PC-9 (cell line): ENCODE results near the gene TMEM44. TPM values are rescaled to one million over a fixed set of nuclear protein-coding genes. Genes with fewer than 3 reads are reported as not detected.

Source experiments
- BruUV-seq: library from RNA; stranded (reverse); fragments of 400-500 nt; replicated peaks from 2 replicates; lab custom pipeline; 2021; lab: Mats Ljungman, UMichigan
- CTCF ChIA-PET: fragments of 300-600 bp; sonication (Branson Sonifier 250); formaldehyde crosslinking; loops from one replicate; lab custom pipeline; 2022; ENCODE audit warnings: antibody characterized with exemption; lab: Charles Lee
- POLR2A ChIA-PET: fragments of 300-600 bp; sonication (Branson Sonifier 250); formaldehyde crosslinking; loops from one replicate; lab custom pipeline; 2022; ENCODE audit warnings: antibody characterized with exemption; ENCODE audit not compliant: unreplicated experiment; lab: Charles Lee
- DNase-seq, 2 experiments: peaks; one replicate each; pipeline versions ENCODE4 v3.0.0 to v3.0.0-alpha.2; 2015 to 2022; ENCODE audit warnings: mixed read lengths in 1 of 2
- H2AFZ ChIP-seq: fragments of 200-600 bp; sonication (generic); 2 replicates; pipeline ENCODE4 v1.8.1; 2017; ENCODE audit warnings: antibody characterized with exemption
- H3F3A ChIP-seq: fragments of 200-600 bp; sonication (generic); 2 replicates; pipeline ENCODE4 v1.8.1; 2017; ENCODE audit warnings: antibody characterized with exemption, mild to moderate bottlenecking, low read depth; ENCODE audit not compliant: insufficient read depth
- H3K27ac ChIP-seq: fragments of 200-600 bp; sonication (generic); 2 replicates; pipeline ENCODE4 v1.6.1; 2016; ENCODE audit warnings: mixed run types
- H3K27me3 ChIP-seq: fragments of 200-600 bp; sonication (generic); 2 replicates; pipeline ENCODE4 v1.6.1; 2016; ENCODE audit warnings: low read depth, mixed run types; ENCODE audit not compliant: insufficient read depth
- H3K36me3 ChIP-seq: fragments of 200-600 bp; sonication (generic); 2 replicates; pipeline ENCODE4 v1.6.1; 2016; ENCODE audit warnings: low read depth, mixed run types
- H3K4me1 ChIP-seq: fragments of 200-600 bp; sonication (generic); replicated peaks from 2 replicates; pipeline ENCODE4 v1.6.1; 2016; ENCODE audit warnings: mixed run types; ENCODE audit not compliant: insufficient read depth
- H3K4me2 ChIP-seq: fragments of 200-600 bp; sonication (generic); 2 replicates; pipeline ENCODE4 v1.6.1; 2017; ENCODE audit warnings: mixed run types
- H3K4me3 ChIP-seq: fragments of 200-600 bp; sonication (generic); 2 replicates; pipeline ENCODE4 v1.6.1; 2016; ENCODE audit warnings: mixed run types
- H3K79me2 ChIP-seq: fragments of 200-600 bp; sonication (generic); 2 replicates; pipeline ENCODE4 v1.6.1; 2017; ENCODE audit warnings: low read depth, mixed run types
- H3K9me2 ChIP-seq: fragments of 200-600 bp; sonication (generic); 2 replicates; pipeline ENCODE4 v1.8.1; 2017; ENCODE audit warnings: mild to moderate bottlenecking; ENCODE audit not compliant: insufficient read depth
- H3K9me3 ChIP-seq: fragments of 200-600 bp; sonication (generic); 2 replicates; pipeline ENCODE4 v1.8.1; 2016; ENCODE audit warnings: low read depth; ENCODE audit not compliant: insufficient read depth
- H4K20me1 ChIP-seq: fragments of 200-600 bp; sonication (generic); 2 replicates; pipeline ENCODE4 v1.8.1; 2017; ENCODE audit not compliant: insufficient read depth
- CTCF ChIP-seq: fragments of 200-600 bp; sonication (generic); conservative IDR thresholded peaks from 2 replicates; pipeline ENCODE4 v1.6.1; 2017; ENCODE audit warnings: mixed run types, antibody characterized with exemption, mild to moderate bottlenecking, moderate library complexity
- EZH2 ChIP-seq: fragments of 200-600 bp; sonication (generic); IDR thresholded peaks from 2 replicates; pipeline ENCODE4 v1.8.0; 2017; ENCODE audit warnings: antibody characterized with exemption, low read depth
- intact Hi-C: fragments of 100-400 bp; cut with micrococcal nuclease; formaldehyde crosslinking; loops from one replicate; pipeline ENCODE4 v1.10.0; 2022; ENCODE audit not compliant: unreplicated experiment
- total RNA-seq: library from RNA; stranded (reverse); gene quantifications from 2 replicates; pipeline ENCODE4 v1.2.3, GENCODE V29; 2021

The TMEM44 gene
- total RNA-seq, 1 experiment from 2014 or later, result 37.5 TPM

- H3F3A ChIP-seq, result no peaks in the 10 kb centered on the region
- POLR2A ChIA-PET, result interaction anchor here (0.5 to 0.6 kb wide), 2 partner anchors 33 to 629 kb away, joined by 3 to 5 read pairs; partner anchors contain the start of gene XXYLT1
- DNase-seq, result no peak
- TF ChIP-seq CTCF (no peak), EZH2 (no peak)
- H3K4me2 ChIP-seq, result no peak overlapping the region
- no peaks in the 10 kb centered on the region for H4K20me1 ChIP-seq
- no peaks in the 10 kb centered on the region for H3K79me2 ChIP-seq
- no peak overlapping the region for H3K4me3 ChIP-seq
- no peak overlapping the region for H3K27ac ChIP-seq
- no peaks in the 10 kb centered on the region for H3K9me3 ChIP-seq
- intact Hi-C loops, result no loop called here
- no peaks in the 10 kb centered on the region for H3K9me2 ChIP-seq
- H3K27me3 ChIP-seq, result no peaks in the 10 kb centered on the region
- peaks cover 20% of the 10 kb centered on the region; the same call in 1 of the 2 replicates for H3K36me3 ChIP-seq
- H3K4me1 ChIP-seq, result no peaks in the 10 kb centered on the region
- H2AFZ ChIP-seq, result no peak overlapping the region
- CTCF ChIA-PET, result interaction anchor here (0.6 kb wide), 1 partner anchor 174 kb away, joined by 4 read pairs; no protein-coding TSS in a partner anchor
- no TSS peak for BruUV-seq
These were observed 9.6 kb upstream of the TMEM44 start for GRCh38 chr3:194642769-194643168.

GRCh38 chr3:194640829-194641228 lies 7.6 kb upstream of the TMEM44 start:
- H3K27me3 ChIP-seq, result no peaks in the 10 kb centered on the region
- no peak overlapping the region for H3K4me3 ChIP-seq
- H2AFZ ChIP-seq, result no peak overlapping the region
- no peaks in the 10 kb centered on the region for H4K20me1 ChIP-seq
- no peak overlapping the region for H3K4me2 ChIP-seq
- BruUV-seq, result no TSS peak
- no peak overlapping the region for H3K27ac ChIP-seq
- peaks cover 20% of the 10 kb centered on the region; the same call in 1 of the 2 replicates for H3K36me3 ChIP-seq
- no peaks in the 10 kb centered on the region for H3K9me3 ChIP-seq
- H3K9me2 ChIP-seq, result no peaks in the 10 kb centered on the region
- H3K4me1 ChIP-seq, result no peaks in the 10 kb centered on the region
- DNase-seq, result no peak
- no peaks in the 10 kb centered on the region for H3F3A ChIP-seq
- H3K79me2 ChIP-seq, result no peaks in the 10 kb centered on the region
- intact Hi-C loops, result no loop called here
- POLR2A ChIA-PET, result no interaction called here
- CTCF ChIA-PET, result interaction anchor here (0.5 to 0.6 kb wide), 2 partner anchors 19 to 263 kb away, joined by 3 read pairs; no protein-coding TSS in a partner anchor
- TF ChIP-seq CTCF, result no peak; the same call in 1 of the 2 replicates
- no peak for TF ChIP-seq EZH2

GRCh38 chr3:194638991-194639605 lies 5.9 kb upstream of the TMEM44 start:
- TF ChIP-seq EZH2 (no peak), CTCF (no peak)
- Histone ChIP-seq H3K36me3 (peaks cover 11% of the 10 kb centered on the region; the same call in 1 of the 2 replicates), H2AFZ (no peak overlapping the region), H3K27me3 (no peaks in the 10 kb centered on the region), H3K79me2 (no peaks in the 10 kb centered on the region), H3K27ac (no peak overlapping the region), H3K4me2 (no peak overlapping the region), H4K20me1 (no peaks in the 10 kb centered on the region), H3K9me3 (no peaks in the 10 kb centered on the region), H3K9me2 (no peaks in the 10 kb centered on the region), H3K4me1 (no peaks in the 10 kb centered on the region), H3F3A (peaks cover under 1% of the 10 kb centered on the region; the same call in 1 of the 2 replicates), H3K4me3 (no peak overlapping the region)
- DNase-seq, result no peak
- CTCF ChIA-PET, result no interaction called here
- POLR2A ChIA-PET, result interaction anchor here (0.6 kb wide), 1 partner anchor 216 kb away, joined by 8 read pairs; no protein-coding TSS in a partner anchor
- BruUV-seq, result no TSS peak
- intact Hi-C loops, result no loop called here
